CD4-positive, alpha-beta memory T cell (primary cell): ENCODE measurements around the gene NDOR1. TPM values are rescaled to one million over a fixed set of nuclear protein-coding genes. Genes with fewer than 3 reads are reported as not detected.

ENCODE experiments used
- CTCF ChIA-PET: fragments of 350-600 bp; sonication (Branson Sonifier 250); formaldehyde crosslinking; loops from one replicate; lab custom pipeline; 2021; ENCODE audit warnings: inconsistent platforms; ENCODE audit not compliant: partially characterized antibody; lab: Charles Lee
- POLR2A ChIA-PET: fragments of 350-600 bp; sonication (Branson Sonifier 250); formaldehyde crosslinking; loops from one replicate; lab custom pipeline; 2021; ENCODE audit not compliant: partially characterized antibody; lab: Charles Lee
- DNase-seq, 5 donors: peaks; one replicate each; pipeline versions ENCODE4 v3.0.0 to v3.0.0-alpha.2; 2020 to 2022; ENCODE audit warnings: mixed read lengths in 1 of 5
- H3K27ac ChIP-seq: one replicate; pipeline ENCODE4 v1.7.0; 2013; ENCODE audit warnings: low read depth, low read length
- H3K27me3 ChIP-seq: 2 replicates; pipeline ENCODE4 v1.7.0; 2013; ENCODE audit warnings: mild to moderate bottlenecking, low read length, moderate library complexity; ENCODE audit not compliant: insufficient read depth
- H3K36me3 ChIP-seq: 2 replicates; pipeline ENCODE4 v1.7.0; 2013; ENCODE audit warnings: mild to moderate bottlenecking, low read length, moderate library complexity; ENCODE audit not compliant: insufficient read depth
- H3K4me1 ChIP-seq: 2 replicates; pipeline ENCODE4 v1.7.0; 2013; ENCODE audit warnings: mild to moderate bottlenecking, low read length, moderate library complexity; ENCODE audit not compliant: insufficient read depth
- H3K4me3 ChIP-seq, 2 donors: one replicate each; pipeline ENCODE4 v1.7.0; 2013; ENCODE audit warnings: low read length in 2 of 2, mild to moderate bottlenecking in 1 of 2
- H3K9me3 ChIP-seq, 2 donors: one replicate each; pipeline ENCODE4 v1.7.0; 2013; ENCODE audit warnings: low read length in 2 of 2, control low read depth in 1 of 2; ENCODE audit not compliant: control insufficient read depth in 1 of 2
- H3K27ac Mint-ChIP-seq, 7 donors: one replicate each; pipeline ENCODE4 v1.8.0; 2020 to 2021; ENCODE audit warnings: mixed read lengths in 7 of 7, mild to moderate bottlenecking in 6 of 7, inconsistent platforms in 3 of 7, moderate library complexity in 3 of 7
- H3K27me3 Mint-ChIP-seq, 2 donors: one replicate each; pipeline ENCODE4 v1.8.0; 2020 to 2021; ENCODE audit warnings: mixed read lengths in 2 of 2
- H3K36me3 Mint-ChIP-seq, 2 donors: one replicate each; pipeline ENCODE4 v1.8.0; 2020 to 2021; ENCODE audit warnings: mixed read lengths in 2 of 2, inconsistent platforms in 1 of 2, mild to moderate bottlenecking in 1 of 2
- H3K4me1 Mint-ChIP-seq, 4 donors: one replicate each; pipeline ENCODE4 v1.8.0; 2020 to 2021; ENCODE audit warnings: mixed read lengths in 4 of 4, mild to moderate bottlenecking in 1 of 4
- H3K4me3 Mint-ChIP-seq, 8 donors: one replicate each; pipeline ENCODE4 v1.8.0; 2020 to 2021; ENCODE audit warnings: mixed read lengths in 8 of 8, mild to moderate bottlenecking in 7 of 8, moderate library complexity in 6 of 8, inconsistent platforms in 3 of 8
- H3K9me3 Mint-ChIP-seq, 8 donors: one replicate each; pipeline ENCODE4 v1.8.0; 2020 to 2021; ENCODE audit warnings: mixed read lengths in 8 of 8, mild to moderate bottlenecking in 5 of 8, inconsistent platforms in 3 of 8, moderate library complexity in 1 of 8
- intact Hi-C: fragments of 100-400 bp; cut with micrococcal nuclease; formaldehyde crosslinking; loops from one replicate; pipeline ENCODE4 v1.15.1; 2023
- polyA plus RNA-seq, 2 donors: library from polyadenylated mRNA; unstranded; fragments of 300-500 nt; fragmentation: Illumina TruSeq; gene quantifications; one replicate each; pipeline ENCODE4 v1.2.3, GENCODE V29; 2021
- total RNA-seq, 2 experiments: library from RNA; stranded (reverse); gene quantifications; one replicate each; pipeline ENCODE4 v1.2.3, GENCODE V29; 2021

NDOR1 gene
- total and polyA plus RNA-seq, 4 experiments from 2014 or later = 4.6 to 37.1 (median 23.1) TPM

GRCh38 chr9:137224830-137225694 lies 19.6 kb downstream of the NDOR1 start, which contains the start of gene CYSRT1:
Gene CYSRT1 (plus strand): TSS chr9:137225174. CDS start chr9:137225622, 448 bp downstream.
- DNase-seq = no peak

GRCh38 chr9:137225699-137226331 lies 20.3 kb downstream of the NDOR1 start:
- peaks cover 3 to 4% of the 10 kb centered on the region in 2 donors for H3K27me3 Mint-ChIP-seq
- intact Hi-C loops = no loop called here
- no peak for DNase-seq
- H3K9me3 Mint-ChIP-seq = no peaks in the 10 kb centered on the region
- H3K27me3 ChIP-seq = no peaks in the 10 kb centered on the region
- ChIA-PET CTCF (interaction anchor here (1.1 to 4.6 kb wide), 5 partner anchors 19 to 179 kb away, joined by 3 to 33 read pairs (median 7); partner anchors contain the start of gene NPDC1), POLR2A (interaction anchor here (1.2 to 4.2 kb wide), 6 partner anchors 11 to 140 kb away, joined by 4 to 31 read pairs (median 8); partner anchors contain the start of genes ANAPC2, MAN1B1, SSNA1 and TUBB4B)
- H3K9me3 ChIP-seq = no peaks in the 10 kb centered on the region
- H3K4me3 ChIP-seq = no peak overlapping the region
- H3K4me3 Mint-ChIP-seq = no peak overlapping the region
- no peaks in the 10 kb centered on the region for H3K36me3 Mint-ChIP-seq
- peaks cover 2 to 19% (median 6%) of the 10 kb centered on the region in 4 donors for H3K4me1 Mint-ChIP-seq
- peaks cover 18% of the 10 kb centered on the region for H3K4me1 ChIP-seq
- H3K27ac Mint-ChIP-seq = no peak overlapping the region
- H3K36me3 ChIP-seq = no peaks in the 10 kb centered on the region
- H3K27ac ChIP-seq = no peak overlapping the region

More at GRCh38 chr9:137224830-137225694, 19.6 kb downstream of the NDOR1 start, which contains the start of gene CYSRT1:
- Histone ChIP-seq H3K4me3 (peak within 1 kb of the TSS; percentile 66 to 85), H3K9me3 (no peaks in the 10 kb centered on the region), H3K27ac (peak within 1 kb of the TSS; percentile 83), H3K4me1 (peaks cover 18% of the 10 kb centered on the region), H3K36me3 (no peaks in the 10 kb centered on the region), H3K27me3 (no peaks in the 10 kb centered on the region)
- Mint-ChIP-seq H3K27ac (peak within 1 kb of the TSS; percentile 61 to 87 (median 84)), H3K9me3 (no peaks in the 10 kb centered on the region), H3K36me3 (no peaks in the 10 kb centered on the region), H3K4me3 (peak within 1 kb of the TSS; percentile 62 to 84 (median 77)), H3K27me3 (peaks cover 2 to 3% of the 10 kb centered on the region in 2 donors), H3K4me1 (peaks cover 2 to 19% (median 6%) of the 10 kb centered on the region in 4 donors)
- intact Hi-C loops = loop anchor here (5.0 kb wide), 1 partner anchor 498 kb away; no protein-coding TSS in a partner anchor
- ChIA-PET CTCF (interaction anchor here (0.7 to 4.6 kb wide), 6 partner anchors 15 to 110 kb away, joined by 3 to 33 read pairs (median 4); partner anchors contain the start of genes TPRN and TUBB4B), POLR2A (interaction anchor here (1.0 to 4.2 kb wide), 9 partner anchors 8 to 139 kb away, joined by 3 to 47 read pairs (median 22); partner anchors contain the start of genes ANAPC2, MAN1B1, NELFB and SSNA1)

- POLR2A ChIA-PET = interaction anchor here (0.8 to 4.2 kb wide), 9 partner anchors 10 to 139 kb away, joined by 3 to 31 read pairs (median 4); partner anchors contain the start of genes ANAPC2, MAN1B1, SSNA1 and TPRN
- DNase-seq = no peak
- no peak overlapping the region for H3K4me3 ChIP-seq
- H3K4me3 Mint-ChIP-seq = no peak overlapping the region
- intact Hi-C loops = loop anchor here (1.0 kb wide), 5 partner anchors 50 to 439 kb away; partner anchors contain the start of gene NPDC1
- H3K27me3 ChIP-seq = no peaks in the 10 kb centered on the region
- peaks cover 3 to 4% of the 10 kb centered on the region in 2 donors for H3K27me3 Mint-ChIP-seq
- no peaks in the 10 kb centered on the region for H3K36me3 Mint-ChIP-seq
- H3K36me3 ChIP-seq = no peaks in the 10 kb centered on the region
- peaks cover 18% of the 10 kb centered on the region for H3K4me1 ChIP-seq
- no peak overlapping the region for H3K27ac ChIP-seq
- H3K9me3 Mint-ChIP-seq = no peaks in the 10 kb centered on the region
- peak overlapping the region in 1 of 7 donors; percentile 42 for H3K27ac Mint-ChIP-seq
- no peaks in the 10 kb centered on the region for H3K9me3 ChIP-seq
- CTCF ChIA-PET = interaction anchor here (1.1 to 4.6 kb wide), 10 partner anchors 19 to 180 kb away, joined by 3 to 33 read pairs (median 6); partner anchors contain the start of genes ANAPC2, NPDC1 and SSNA1
- H3K4me1 Mint-ChIP-seq = peaks cover 2 to 19% (median 6%) of the 10 kb centered on the region in 4 donors
Observed at GRCh38 chr9:137226338-137227053, 21.0 kb downstream of the NDOR1 start.

- Mint-ChIP-seq H3K36me3 (no peaks in the 10 kb centered on the region), H3K4me1 (peaks cover 2 to 19% (median 6%) of the 10 kb centered on the region in 4 donors), H3K9me3 (no peaks in the 10 kb centered on the region), H3K27me3 (peaks cover 3 to 4% of the 10 kb centered on the region in 2 donors), H3K4me3 (peak within 1 kb of the TSS in 2 of 8 donors; percentile 5 to 55), H3K27ac (peak within 1 kb of the TSS in 5 of 7 donors; percentile 11 to 79 (median 57))
- Histone ChIP-seq H3K27me3 (no peaks in the 10 kb centered on the region), H3K27ac (no peak within 1 kb of the TSS), H3K4me1 (peaks cover 18% of the 10 kb centered on the region), H3K9me3 (no peaks in the 10 kb centered on the region), H3K36me3 (no peaks in the 10 kb centered on the region), H3K4me3 (no peak within 1 kb of the TSS)
- ChIA-PET CTCF (interaction anchor here (0.6 to 4.6 kb wide), 15 partner anchors 10 to 181 kb away, joined by 3 to 33 read pairs (median 5); partner anchors contain the start of genes ANAPC2, NPDC1, SSNA1 and TPRN), POLR2A (interaction anchor here (0.5 to 2.0 kb wide), 11 partner anchors 10 to 500 kb away, joined by 3 to 11 read pairs (median 4); partner anchors contain the start of genes ANAPC2, MAN1B1, SSNA1 and TPRN)
- peak; percentile 73 to 79 (median 74) for DNase-seq
- intact Hi-C loops = loop anchor here (1.0 kb wide), 5 partner anchors 51 to 440 kb away; partner anchors contain the start of gene NPDC1
Observed at GRCh38 chr9:137227054-137227852, 21.8 kb downstream of the NDOR1 start, which contains the start of gene RNF224. Gene RNF224 (plus strand): TSS chr9:137227502. CDS start chr9:137228336, 834 bp downstream.

- peak overlapping the region in 1 of 8 donors; percentile 55 for H3K4me3 Mint-ChIP-seq
- H3K4me1 ChIP-seq = peaks cover 11% of the 10 kb centered on the region
- ChIA-PET POLR2A (interaction anchor here (1.0 to 2.0 kb wide), 5 partner anchors 13 to 141 kb away, joined by 3 to 11 read pairs (median 8); partner anchors contain the start of genes ANAPC2, MAN1B1, SSNA1 and TUBB4B), CTCF (interaction anchor here (0.6 to 4.6 kb wide), 12 partner anchors 9 to 132 kb away, joined by 3 to 33 read pairs (median 5); partner anchors contain the start of genes ANAPC2, SSNA1 and TPRN)
- H3K27ac Mint-ChIP-seq = peak overlapping the region in 5 of 7 donors; percentile 11 to 79 (median 57)
- peaks cover 2 to 18% (median 5%) of the 10 kb centered on the region in 4 donors for H3K4me1 Mint-ChIP-seq
- H3K36me3 Mint-ChIP-seq = no peaks in the 10 kb centered on the region
- intact Hi-C loops = loop anchor here (1.0 kb wide), 5 partner anchors 52 to 441 kb away; partner anchors contain the start of gene NPDC1
- H3K36me3 ChIP-seq = no peaks in the 10 kb centered on the region
- H3K27ac ChIP-seq = no peak overlapping the region
- peaks cover 3 to 4% of the 10 kb centered on the region in 2 donors for H3K27me3 Mint-ChIP-seq
- no peak for DNase-seq
- no peaks in the 10 kb centered on the region for H3K9me3 Mint-ChIP-seq
- no peaks in the 10 kb centered on the region for H3K27me3 ChIP-seq
- H3K4me3 ChIP-seq = no peak overlapping the region
- H3K9me3 ChIP-seq = no peaks in the 10 kb centered on the region
Observed at GRCh38 chr9:137227853-137228505, 22.5 kb downstream of the NDOR1 start.
